HCT116 (cell line): Measurements from ENCODE around the gene WDPCP. TPM values are rescaled to one million over a fixed set of nuclear protein-coding genes. Genes with fewer than 3 reads are reported as not detected.

ENCODE experiments used
- ATAC-seq: fragments of 200-7000 bp; cut with Tn5 transposase; 2 replicates; pipeline ENCODE4 v1.9.1; 2020; ENCODE audit warnings: mild to moderate bottlenecking, moderate library complexity
- BruUV-seq: library from RNA; stranded (reverse); fragments of 400-500 nt; replicated peaks from 2 replicates; lab custom pipeline; 2021; lab: Mats Ljungman, UMichigan
- CTCF ChIA-PET: fragments of 300-600 bp; sonication (Branson Sonifier 250); formaldehyde crosslinking; loops from one replicate; lab custom pipeline; 2021; ENCODE audit warnings: antibody characterized with exemption; lab: Charles Lee
- POLR2A ChIA-PET: fragments of 300-600, 350-600 bp; sonication (Branson Sonifier 250); formaldehyde crosslinking; loops from one replicate; lab custom pipeline; 2021; ENCODE audit warnings: antibody characterized with exemption; lab: Charles Lee
- RAD21 ChIA-PET, 2 experiments: fragments of 300-600 bp; sonication (Branson Sonifier 250); formaldehyde crosslinking; loops; one replicate each; lab custom pipeline; 2023; ENCODE audit warnings: low total read pairs in 2 of 2; ENCODE audit not compliant: uncharacterized antibody in 2 of 2, unreplicated experiment in 2 of 2, low non-redundant PET in 1 of 2; lab: Charles Lee
- DNase-seq: peaks from one replicate; pipeline ENCODE4 v3.0.0-alpha.2; 2010; ENCODE audit warnings: low read depth, low spot score
- H2AFZ ChIP-seq: fragments of 200-600 bp; shearing (Covaris generic), sonication (generic); 2 replicates; pipeline ENCODE4 v1.6.1; 2017; ENCODE audit warnings: low read depth, mixed run types, mixed read lengths, antibody characterized with exemption, low read length; ENCODE audit not compliant: poor library complexity, severe bottlenecking
- H3K27ac ChIP-seq: 2 replicates; pipeline ENCODE4 v1.5.1; 2012; ENCODE audit warnings: low read depth, low read length
- H3K27me3 ChIP-seq: fragments of 200-600 bp; sonication (generic); 2 replicates; pipeline ENCODE4 v1.6.1; 2016; ENCODE audit warnings: mixed run types, low read length, mixed read lengths; ENCODE audit not compliant: insufficient read depth
- H3K36me3 ChIP-seq, 2 experiments: fragments of 200-500 bp in 1 of 2; fragments of 200-600 bp in 1 of 2; sonication (Bioruptor generic) in 1 of 2; sonication (generic) in 1 of 2; 2 replicates each; pipeline versions ENCODE4 v1.5.1 to v1.6.1; 2014 to 2016; ENCODE audit warnings: low read length in 2 of 2, inconsistent platforms in 1 of 2, mixed read lengths in 1 of 2, mixed run types in 1 of 2; ENCODE audit not compliant: insufficient read depth in 2 of 2, control insufficient read depth in 1 of 2
- H3K4me1 ChIP-seq, 2 experiments: fragments of 200-600 bp in 1 of 2; sonication (generic) in 1 of 2; 2 replicates each; pipeline versions ENCODE4 v1.5.1 to v1.6.1; 2012 to 2017; ENCODE audit warnings: low read length in 2 of 2, inconsistent platforms in 1 of 2, mild to moderate bottlenecking in 1 of 2, mixed read lengths in 1 of 2, mixed run types in 1 of 2, moderate library complexity in 1 of 2; ENCODE audit not compliant: insufficient read depth in 2 of 2, control insufficient read depth in 1 of 2
- H3K4me2 ChIP-seq: fragments of 200-600 bp; sonication (generic); 2 replicates; pipeline ENCODE4 v1.6.1; 2017; ENCODE audit warnings: mixed run types, low read length, mixed read lengths
- H3K4me3 ChIP-seq, 2 experiments: fragments of 200-600 bp in 1 of 2; sonication (generic) in 1 of 2; replicated peaks in 1 of 2; 2 replicates each; pipeline ENCODE4 v1.5.1; 2011 to 2016; ENCODE audit warnings: low read length in 2 of 2, control low read depth in 1 of 2, low read depth in 1 of 2, mild to moderate bottlenecking in 1 of 2, mixed read lengths in 1 of 2, mixed run types in 1 of 2
- H3K79me2 ChIP-seq: fragments of 200-600 bp; sonication (generic); 2 replicates; pipeline ENCODE4 v1.6.1; 2017; ENCODE audit warnings: mild to moderate bottlenecking, mixed run types, low read length, moderate library complexity, mixed read lengths; ENCODE audit not compliant: insufficient read depth
- H3K9ac ChIP-seq: fragments of 200-600 bp; sonication (generic); 2 replicates; pipeline ENCODE4 v1.6.1; 2016; ENCODE audit warnings: low read length, mixed read lengths
- H3K9me2 ChIP-seq: fragments of 200-600 bp; sonication (generic), shearing (Covaris generic); 2 replicates; pipeline ENCODE4 v1.6.1; 2017; ENCODE audit warnings: mixed run types, mild to moderate bottlenecking, moderate library complexity; ENCODE audit not compliant: insufficient read depth
- H3K9me3 ChIP-seq, 2 experiments: fragments of 200-500 bp in 1 of 2; fragments of 200-600 bp in 1 of 2; sonication (Bioruptor generic) in 1 of 2; sonication (generic) in 1 of 2; 2 replicates each; pipeline ENCODE4 v1.6.1; 2014 to 2017; ENCODE audit warnings: low read length in 2 of 2, mixed read lengths in 2 of 2, inconsistent platforms in 1 of 2, low read depth in 1 of 2, mild to moderate bottlenecking in 1 of 2, mixed run types in 1 of 2, moderate library complexity in 1 of 2; ENCODE audit not compliant: control insufficient read depth in 1 of 2, insufficient read depth in 1 of 2
- H4K20me1 ChIP-seq: fragments of 200-600 bp; sonication (generic), shearing (Covaris generic); 2 replicates; pipeline ENCODE4 v1.6.1; 2017; ENCODE audit warnings: mixed run types, mild to moderate bottlenecking, moderate library complexity; ENCODE audit not compliant: insufficient read depth
- CBX3 ChIP-seq: IDR thresholded peaks from 2 replicates; pipeline ENCODE4 v1.6.1; 2012; ENCODE audit warnings: low read depth
- FOSL1 ChIP-seq: IDR thresholded peaks from 2 replicates; pipeline ENCODE4 v1.6.1; 2012; ENCODE audit warnings: low read depth
- SP1 ChIP-seq: IDR thresholded peaks from 2 replicates; pipeline ENCODE4 v1.6.1; 2012; ENCODE audit warnings: low read depth
- SRF ChIP-seq: IDR thresholded peaks from 2 replicates; pipeline ENCODE4 v1.6.1; 2012; ENCODE audit warnings: low read depth
- YY1 ChIP-seq: IDR thresholded peaks from 2 replicates; pipeline ENCODE4 v1.6.1; 2011; ENCODE audit warnings: low read length, low read depth, moderate library complexity, mild to moderate bottlenecking; ENCODE audit not compliant: insufficient replicate concordance; ENCODE audit errors: extremely low read depth
- ZFX ChIP-seq: fragments of 450-650 bp; IDR thresholded peaks from 2 replicates; pipeline ENCODE4 v1.6.1; 2017
- intact Hi-C: fragments of 100-400 bp; cut with micrococcal nuclease; formaldehyde crosslinking; loops from 2 replicates; pipeline ENCODE4 v1.10.0; 2022
- total RNA-seq: library from RNA; stranded (reverse); gene quantifications from one replicate; pipeline ENCODE4 v1.2.1, GENCODE V29; 2021; ENCODE audit not compliant: unreplicated experiment
- TF ChIP-seq, protein P1 (sequence below): IDR thresholded peaks from 2 replicates; pipeline ENCODE4 v1.6.1; 2011; ENCODE audit warnings: mild to moderate bottlenecking, low read length, moderate library complexity; ENCODE audit not compliant: insufficient replicate concordance; ENCODE audit errors: extremely low read depth

WDPCP gene
- total RNA-seq, 1 experiment from 2014 or later, result 4.1 TPM

DNA sequence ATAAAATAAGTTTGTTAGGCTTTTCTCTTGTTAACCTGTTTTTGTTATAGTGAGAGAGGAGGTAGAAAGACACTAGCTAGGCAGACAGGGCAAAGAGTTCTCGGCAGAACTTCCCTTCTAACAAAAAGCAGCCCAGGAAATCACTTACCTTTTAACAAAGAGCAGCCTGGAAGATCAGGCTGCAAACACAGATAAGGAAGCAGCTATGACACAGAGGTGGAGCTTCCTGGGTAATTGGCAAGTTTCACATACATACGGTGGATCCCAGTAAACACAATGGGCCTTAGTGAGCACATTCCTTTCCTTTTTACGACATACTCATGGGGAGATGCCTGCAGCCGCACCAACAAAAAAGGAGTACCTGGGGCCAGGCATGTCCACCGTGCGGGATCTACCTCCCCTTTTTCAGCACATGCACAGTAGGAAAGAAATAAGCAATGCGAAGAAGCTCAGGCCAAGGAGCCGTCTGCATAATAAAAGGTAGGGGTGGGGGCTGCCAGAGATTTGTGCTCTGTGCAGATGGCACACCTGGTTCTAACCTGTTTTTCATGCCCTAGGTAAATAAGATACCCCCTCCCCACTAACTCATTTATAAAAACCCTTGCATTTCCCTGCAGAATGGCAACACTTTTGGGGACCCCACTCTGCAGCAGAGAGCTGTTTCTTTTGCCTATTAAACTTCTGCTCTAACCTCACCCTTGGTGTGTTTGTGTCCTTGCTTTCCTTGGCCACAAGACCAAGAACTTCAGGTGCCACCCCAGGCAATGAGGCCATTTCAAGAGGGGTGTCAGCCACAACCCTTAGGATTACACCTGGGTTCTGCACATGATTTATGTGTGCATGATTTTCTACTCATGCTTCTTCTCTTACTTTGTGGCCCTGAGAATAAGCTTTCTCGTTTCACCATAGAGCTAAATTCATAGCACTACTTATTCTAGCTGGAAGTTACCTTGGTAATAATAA lies 27.0 kb upstream of the WDPCP start:
- RAD21 ChIA-PET, result no interaction called here
- Histone ChIP-seq H4K20me1 (no peaks in the 10 kb centered on the region), H3K36me3 (no peaks in the 10 kb centered on the region), H3K9me2 (no peaks in the 10 kb centered on the region), H3K9me3 (no peaks in the 10 kb centered on the region), H3K4me3 (peak overlapping the region; percentile 15 to 38), H3K9ac (peak overlapping the region; percentile 16), H3K27me3 (no peaks in the 10 kb centered on the region), H3K27ac (peak overlapping the region; percentile 54), H3K4me2 (peak overlapping the region; percentile 74), H3K4me1 (peaks cover 19 to 31% of the 10 kb centered on the region in 2 experiments), H2AFZ (peak overlapping the region; percentile 91), H3K79me2 (no peaks in the 10 kb centered on the region)
- peak; percentile 84 for ATAC-seq
- intact Hi-C loops, result no loop called here
- DNase-seq, result peak; percentile 23
- POLR2A ChIA-PET, result interaction anchor here (1.1 kb wide), 1 partner anchor 84 kb away, joined by 3 read pairs; no protein-coding TSS in a partner anchor
- BruUV-seq, result no TSS peak
- CTCF ChIA-PET, result no interaction called here
- TF ChIP-seq, protein P1, sequence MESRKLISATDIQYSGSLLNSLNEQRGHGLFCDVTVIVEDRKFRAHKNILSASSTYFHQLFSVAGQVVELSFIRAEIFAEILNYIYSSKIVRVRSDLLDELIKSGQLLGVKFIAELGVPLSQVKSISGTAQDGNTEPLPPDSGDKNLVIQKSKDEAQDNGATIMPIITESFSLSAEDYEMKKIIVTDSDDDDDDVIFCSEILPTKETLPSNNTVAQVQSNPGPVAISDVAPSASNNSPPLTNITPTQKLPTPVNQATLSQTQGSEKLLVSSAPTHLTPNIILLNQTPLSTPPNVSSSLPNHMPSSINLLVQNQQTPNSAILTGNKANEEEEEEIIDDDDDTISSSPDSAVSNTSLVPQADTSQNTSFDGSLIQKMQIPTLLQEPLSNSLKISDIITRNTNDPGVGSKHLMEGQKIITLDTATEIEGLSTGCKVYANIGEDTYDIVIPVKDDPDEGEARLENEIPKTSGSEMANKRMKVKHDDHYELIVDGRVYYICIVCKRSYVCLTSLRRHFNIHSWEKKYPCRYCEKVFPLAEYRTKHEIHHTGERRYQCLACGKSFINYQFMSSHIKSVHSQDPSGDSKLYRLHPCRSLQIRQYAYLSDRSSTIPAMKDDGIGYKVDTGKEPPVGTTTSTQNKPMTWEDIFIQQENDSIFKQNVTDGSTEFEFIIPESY, result no peak
- no peak for TF ChIP-seq YY1
- TF ChIP-seq ZFX, result no peak
- no peak for TF ChIP-seq SP1
- no peak for TF ChIP-seq FOSL1
- TF ChIP-seq SRF, result no peak
- no peak for TF ChIP-seq CBX3
